A673 (cell line): ENCODE measurements around the gene CDK2AP2.

Experiments
- EZH2 ChIP-seq: fragments of 200-600 bp; sonication (generic); IDR thresholded peaks from 2 replicates; pipeline ENCODE4 v1.6.1; 2017; ENCODE audit warnings: borderline replicate concordance, low read depth, mild to moderate bottlenecking, mixed read lengths, antibody characterized with exemption, low read length; ENCODE audit not compliant: poor library complexity, severe bottlenecking
- TF ChIP-seq, protein P1 (sequence below): fragments of 300-800, 200-600 bp; sonication (generic); conservative IDR thresholded peaks from 2 replicates; pipeline ENCODE4 v1.5.1; 2017; ENCODE audit warnings: low read depth, mild to moderate bottlenecking, antibody characterized with exemption, low read length, moderate library complexity, mixed read lengths

DNA sequence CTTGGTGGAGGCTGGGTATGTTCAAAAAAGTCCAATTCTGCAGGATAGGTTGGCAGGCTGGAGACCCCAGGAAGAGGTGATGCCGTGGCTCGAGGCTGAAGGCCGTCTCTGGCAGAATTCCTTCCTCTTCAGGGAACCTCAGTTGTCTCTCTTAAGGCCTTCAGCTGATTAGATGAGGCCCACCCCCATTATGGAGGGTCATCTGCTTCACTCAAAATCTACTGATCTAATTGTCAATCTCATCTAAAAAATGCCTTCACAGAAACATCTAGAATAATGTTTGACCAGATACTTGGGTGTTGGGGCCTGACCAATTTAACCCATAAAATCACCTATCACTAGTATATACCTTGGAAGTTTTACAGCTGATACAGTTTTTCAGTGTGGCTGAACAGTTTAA lies 48.3 kb upstream of the CDK2AP2 start:
- TF ChIP-seq, protein P1, sequence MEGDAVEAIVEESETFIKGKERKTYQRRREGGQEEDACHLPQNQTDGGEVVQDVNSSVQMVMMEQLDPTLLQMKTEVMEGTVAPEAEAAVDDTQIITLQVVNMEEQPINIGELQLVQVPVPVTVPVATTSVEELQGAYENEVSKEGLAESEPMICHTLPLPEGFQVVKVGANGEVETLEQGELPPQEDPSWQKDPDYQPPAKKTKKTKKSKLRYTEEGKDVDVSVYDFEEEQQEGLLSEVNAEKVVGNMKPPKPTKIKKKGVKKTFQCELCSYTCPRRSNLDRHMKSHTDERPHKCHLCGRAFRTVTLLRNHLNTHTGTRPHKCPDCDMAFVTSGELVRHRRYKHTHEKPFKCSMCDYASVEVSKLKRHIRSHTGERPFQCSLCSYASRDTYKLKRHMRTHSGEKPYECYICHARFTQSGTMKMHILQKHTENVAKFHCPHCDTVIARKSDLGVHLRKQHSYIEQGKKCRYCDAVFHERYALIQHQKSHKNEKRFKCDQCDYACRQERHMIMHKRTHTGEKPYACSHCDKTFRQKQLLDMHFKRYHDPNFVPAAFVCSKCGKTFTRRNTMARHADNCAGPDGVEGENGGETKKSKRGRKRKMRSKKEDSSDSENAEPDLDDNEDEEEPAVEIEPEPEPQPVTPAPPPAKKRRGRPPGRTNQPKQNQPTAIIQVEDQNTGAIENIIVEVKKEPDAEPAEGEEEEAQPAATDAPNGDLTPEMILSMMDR, result no peak
- TF ChIP-seq EZH2, result no peak
